COLO668 (cell line): ENCODE measurements around the gene TNFRSF11A.

ENCODE experiments used
- DNase-seq: peaks from one replicate; lab custom pipeline; 2025; ENCODE audit not compliant: unreplicated experiment; lab: John Stamatoyannopoulos, UW

TNFRSF11A gene

DNA sequence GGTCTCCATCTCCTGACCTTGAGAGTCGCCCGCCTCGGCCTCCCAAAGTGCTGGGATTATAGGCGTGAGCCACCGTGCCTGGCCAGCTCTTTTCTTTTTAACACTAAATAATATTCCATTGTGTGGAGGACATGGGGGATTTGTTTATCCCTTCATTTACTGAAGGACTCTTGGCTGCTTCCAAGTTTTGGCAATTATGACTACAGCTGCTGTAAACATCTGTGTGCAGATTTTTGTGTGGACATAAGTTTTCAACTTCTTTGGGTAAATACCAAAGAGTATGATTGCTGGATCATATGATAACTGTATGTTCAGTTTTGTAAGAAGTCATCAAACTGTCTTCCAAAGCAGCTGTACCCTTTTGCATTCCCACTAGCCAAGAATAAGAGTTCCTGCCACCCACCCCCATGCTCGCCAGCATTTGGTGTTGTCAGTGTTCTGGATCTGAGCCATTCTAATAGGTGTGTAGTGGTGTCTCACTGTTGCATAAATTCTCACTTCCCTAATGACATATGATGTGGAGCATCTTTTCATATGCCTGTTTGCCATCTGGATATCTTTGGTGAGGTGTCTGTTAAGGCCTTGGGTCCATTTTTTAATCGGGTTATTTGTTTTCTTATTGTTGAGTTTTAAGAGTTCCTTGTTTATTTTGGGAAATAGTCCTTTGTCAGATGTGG is 52.2 kb downstream of the TNFRSF11A start:
- no peak for DNase-seq

DNA sequence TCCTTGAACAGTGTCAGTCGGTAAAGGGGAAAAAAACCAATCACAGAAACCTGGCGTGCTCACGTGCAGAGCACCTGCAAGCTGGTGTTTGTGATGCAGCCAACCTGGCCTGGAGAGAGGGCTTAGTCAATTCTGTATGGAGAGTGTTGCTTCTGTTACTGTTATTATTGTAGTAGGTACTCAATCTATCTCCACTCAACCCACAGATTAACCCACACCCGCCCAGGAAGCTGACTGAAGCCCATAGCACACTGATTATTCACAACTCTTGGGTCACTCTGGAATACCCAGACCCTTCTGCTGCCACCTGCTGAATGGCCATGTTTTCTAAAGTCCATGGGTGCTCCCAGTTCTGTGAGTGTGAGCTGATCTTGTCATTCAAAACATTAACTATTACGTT is 53.9 kb downstream of the TNFRSF11A start:
- no peak for DNase-seq

DNA sequence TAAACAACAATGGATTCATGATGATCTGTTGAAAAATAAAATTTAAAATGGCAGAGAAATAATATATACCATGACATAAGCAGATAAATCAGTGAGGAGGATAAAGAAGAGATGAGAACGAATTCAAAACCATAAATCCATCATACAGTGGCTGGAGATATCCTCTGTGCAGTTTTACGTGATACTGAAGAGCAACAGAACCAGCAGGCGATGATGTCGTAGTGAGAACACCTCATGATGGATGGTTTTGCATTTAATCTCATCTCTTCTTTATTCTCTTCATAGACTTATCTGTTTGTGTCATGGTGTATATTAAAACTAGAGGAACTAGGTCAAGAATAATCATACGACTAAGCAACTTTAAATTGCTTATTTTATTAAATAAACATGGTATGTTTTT is 56.3 kb downstream of the TNFRSF11A start:
- DNase-seq: no peak

DNA sequence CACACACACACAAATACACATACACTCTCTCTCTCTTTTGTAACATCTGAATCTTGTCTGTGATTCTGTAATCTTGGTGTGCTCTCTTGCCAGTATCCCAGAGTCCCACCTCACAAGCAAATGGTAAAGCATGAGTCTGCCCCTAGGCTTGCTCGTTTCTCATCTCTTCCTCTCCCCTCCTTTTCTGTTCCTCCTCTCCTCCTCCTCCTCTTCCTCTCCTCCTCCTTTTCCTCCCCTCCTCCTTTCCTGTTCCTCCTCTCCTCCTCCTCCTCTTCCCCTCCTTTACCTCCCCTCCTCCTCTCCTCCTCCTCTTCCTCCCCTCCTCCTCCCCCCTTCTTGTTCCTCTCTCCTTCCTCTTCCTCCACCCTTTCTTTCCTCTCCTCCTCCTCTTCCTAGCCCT is 59.0 kb downstream of the TNFRSF11A start:
- no peak for DNase-seq

DNA sequence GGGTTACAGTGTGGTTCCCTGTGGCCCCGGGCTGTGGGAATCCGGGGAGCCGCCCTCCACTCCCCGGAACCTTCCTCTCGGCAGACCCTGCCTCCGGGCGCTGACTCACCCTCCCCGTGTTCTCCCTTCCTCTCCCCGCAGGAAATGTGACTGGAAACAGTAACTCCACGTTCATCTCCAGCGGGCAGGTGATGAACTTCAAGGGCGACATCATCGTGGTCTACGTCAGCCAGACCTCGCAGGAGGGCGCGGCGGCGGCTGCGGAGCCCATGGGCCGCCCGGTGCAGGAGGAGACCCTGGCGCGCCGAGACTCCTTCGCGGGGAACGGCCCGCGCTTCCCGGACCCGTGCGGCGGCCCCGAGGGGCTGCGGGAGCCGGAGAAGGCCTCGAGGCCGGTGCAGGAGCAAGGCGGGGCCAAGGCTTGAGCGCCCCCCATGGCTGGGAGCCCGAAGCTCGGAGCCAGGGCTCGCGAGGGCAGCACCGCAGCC is 59.5 kb downstream of the TNFRSF11A start:
- no peak for DNase-seq

DNA sequence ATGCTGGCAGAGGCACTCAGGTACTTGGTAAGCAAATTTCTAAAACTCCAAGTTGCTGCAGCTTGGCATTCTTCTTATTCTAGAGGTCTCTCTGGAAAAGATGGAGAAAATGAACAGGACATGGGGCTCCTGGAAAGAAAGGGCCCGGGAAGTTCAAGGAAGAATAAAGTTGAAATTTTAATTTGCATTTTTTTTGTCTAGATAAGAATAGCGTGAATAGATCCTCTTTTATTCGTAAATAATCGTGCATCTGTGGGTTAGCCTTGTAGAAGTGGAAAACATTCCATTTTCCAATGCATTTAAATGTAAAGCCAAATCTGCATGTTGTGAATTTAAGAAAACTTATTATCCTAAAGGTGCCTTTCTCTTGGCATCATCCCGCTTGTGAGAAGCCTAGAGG is 61.0 kb downstream of the TNFRSF11A start:
- no peak for DNase-seq

DNA sequence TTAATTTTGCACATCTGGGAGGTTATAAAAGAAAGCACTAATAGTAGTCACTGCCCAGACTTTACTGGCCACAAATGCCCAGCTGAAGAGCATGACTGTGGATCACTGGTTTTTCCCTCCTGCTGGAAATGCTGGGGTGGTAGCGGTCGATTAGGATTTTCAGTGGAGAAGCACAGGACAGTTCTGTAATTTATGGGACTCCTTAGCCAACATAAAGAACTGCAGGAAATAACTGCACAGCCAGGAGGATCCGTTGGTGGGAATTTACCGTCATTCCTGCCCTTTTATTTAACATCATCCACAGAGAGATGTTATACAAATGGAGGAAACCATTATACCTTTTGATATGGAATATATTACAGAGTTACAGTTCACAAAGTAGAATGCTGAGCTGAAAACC is 61.5 kb downstream of the TNFRSF11A start:
- DNase-seq: no peak

DNA sequence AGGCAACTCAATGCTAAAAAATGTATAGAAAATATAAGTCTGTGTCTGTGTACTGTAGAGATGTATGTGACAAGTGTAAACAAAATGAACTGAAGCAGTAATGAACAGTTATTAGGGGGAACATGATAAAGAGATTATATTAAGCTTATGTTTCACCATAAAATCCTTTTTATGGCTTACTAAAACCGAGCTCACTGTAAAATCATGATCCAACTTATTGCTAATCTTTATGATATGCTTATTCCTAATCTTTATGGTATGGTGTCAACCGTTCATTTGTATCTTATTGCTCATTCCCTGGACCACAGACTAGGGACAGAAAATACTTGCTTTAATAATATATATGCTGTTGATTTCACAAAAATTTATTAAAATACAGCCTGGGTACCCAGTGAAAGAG is 62.1 kb downstream of the TNFRSF11A start:
- DNase-seq: no peak

DNA sequence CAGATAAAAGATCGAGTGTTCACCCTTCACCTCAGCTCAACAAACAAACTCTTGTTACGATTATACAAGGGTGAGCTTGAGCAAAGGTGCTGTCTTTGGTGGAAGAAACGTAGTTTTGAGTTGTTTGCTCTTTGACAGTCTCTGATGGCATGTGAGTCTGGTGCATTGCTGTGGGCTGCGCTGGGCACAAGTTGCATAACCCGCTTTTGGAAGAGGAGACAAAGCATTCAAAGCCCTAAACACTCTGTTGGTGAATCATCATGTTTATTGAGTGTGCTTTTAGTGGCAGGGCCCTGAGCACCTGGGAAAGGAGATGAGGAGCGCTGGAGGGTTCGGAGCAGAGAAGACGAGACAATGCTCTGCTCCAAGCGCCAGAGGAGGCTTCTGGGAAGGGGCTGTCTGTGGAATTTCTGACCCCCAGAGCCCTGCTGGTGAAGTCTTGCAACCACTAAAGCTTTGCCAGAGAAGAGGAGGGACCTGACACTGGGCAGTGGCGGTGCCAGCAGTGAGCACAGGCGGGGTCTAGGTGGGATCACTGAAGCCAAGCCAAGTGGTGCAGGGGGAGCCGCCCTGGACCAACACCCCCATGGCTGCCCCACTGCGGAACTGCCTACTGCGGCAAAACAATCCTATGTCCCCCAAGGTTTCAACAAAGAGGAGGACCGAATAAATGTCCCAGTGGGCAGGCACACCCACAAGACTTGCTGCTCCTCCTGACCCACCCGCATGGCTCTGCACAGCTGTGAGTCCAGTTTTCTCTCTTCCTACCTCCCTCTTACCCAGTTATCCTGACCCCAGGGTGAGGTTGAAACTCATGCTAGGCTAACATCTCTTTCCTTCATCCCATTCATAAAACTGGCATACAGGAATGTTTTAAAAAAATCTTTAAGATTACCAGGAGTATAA is 64.0 kb downstream of the TNFRSF11A start:
- DNase-seq: no peak

DNA sequence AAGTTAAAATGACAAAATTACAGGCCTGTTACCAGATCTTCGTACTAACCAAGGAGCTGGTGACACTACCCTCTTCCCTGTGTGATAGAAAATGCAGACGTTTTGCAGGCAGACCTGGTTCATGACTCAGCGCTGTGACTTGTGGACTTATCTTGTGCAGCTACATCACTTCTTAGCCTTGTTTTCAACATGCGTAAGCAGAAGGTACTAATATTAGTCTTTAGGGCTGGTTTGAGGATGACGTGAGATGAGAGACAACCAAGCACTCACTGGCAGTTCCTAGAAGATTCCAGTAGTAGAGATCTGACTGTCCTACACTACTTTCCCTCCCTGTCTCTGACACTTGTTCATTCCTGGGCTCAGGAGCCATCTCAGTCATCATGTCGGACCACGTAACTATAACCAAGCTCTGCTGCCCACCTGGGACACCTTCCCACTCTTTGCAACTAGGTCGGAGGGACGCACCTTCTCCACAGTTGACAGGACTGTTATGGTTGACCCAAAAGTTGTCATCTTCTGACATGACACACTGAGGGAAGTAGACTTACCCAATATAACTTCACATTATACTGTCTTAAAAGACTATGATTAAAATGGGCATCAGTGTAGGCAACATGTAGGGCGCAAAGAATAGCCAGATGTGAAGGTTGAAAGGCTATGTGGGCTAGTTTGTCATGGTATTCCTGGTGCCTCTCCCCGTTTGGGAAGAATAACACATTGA is 64.8 kb downstream of the TNFRSF11A start:
- no peak for DNase-seq

DNA sequence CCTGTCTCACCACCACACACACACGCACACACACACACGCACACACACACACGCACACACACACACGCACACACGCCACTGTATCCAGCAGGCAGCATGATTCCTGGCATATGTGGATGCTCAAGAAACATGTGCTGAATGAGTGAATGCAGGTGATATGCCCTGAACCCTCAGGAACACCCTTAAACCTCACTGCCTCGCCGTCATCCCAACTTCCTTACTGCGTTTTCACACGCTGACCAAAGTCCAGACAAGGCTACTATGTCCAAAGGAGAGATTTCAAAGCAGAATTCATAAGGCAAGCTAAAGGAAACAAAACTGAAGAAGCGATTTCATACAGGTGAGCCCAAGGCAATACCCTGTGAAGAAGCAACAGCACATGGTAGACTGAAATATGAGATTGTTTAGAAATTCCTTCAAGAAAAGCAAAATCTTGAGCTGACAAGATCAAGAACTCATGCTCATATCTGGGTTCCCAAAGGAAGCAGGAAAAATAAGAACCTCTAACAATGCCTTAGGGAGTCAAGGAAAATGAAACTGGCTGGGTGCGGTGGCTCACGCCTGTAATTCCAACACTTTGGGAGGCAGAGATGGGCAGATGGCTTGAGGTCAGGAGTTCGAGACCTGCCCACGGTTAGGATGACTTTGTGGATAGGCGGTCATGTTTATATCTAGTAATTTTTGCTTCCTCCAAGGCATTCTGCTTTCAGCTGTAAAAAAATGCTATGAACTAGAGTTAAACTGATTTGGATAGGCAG is 69.1 kb downstream of the TNFRSF11A start:
- no peak for DNase-seq

DNA sequence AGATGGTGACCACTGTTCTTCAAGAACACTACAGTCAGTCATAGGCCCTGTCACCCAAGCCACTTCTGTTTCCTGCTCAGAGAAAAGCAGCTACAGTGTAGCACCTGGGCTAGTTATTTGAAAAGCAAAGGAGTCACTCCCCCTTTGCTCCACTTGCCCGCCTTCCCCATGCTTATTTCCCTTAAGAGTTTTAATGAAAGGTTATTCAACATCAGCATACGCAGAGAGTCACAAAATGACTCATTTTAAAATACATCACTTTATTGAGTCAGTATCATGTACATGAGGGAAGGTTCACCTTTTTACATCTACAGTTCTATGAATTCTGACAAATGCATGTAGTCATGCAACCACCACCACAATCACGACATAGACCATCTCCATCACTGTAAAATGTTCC is 71.3 kb downstream of the TNFRSF11A start:
- DNase-seq: no peak

DNA sequence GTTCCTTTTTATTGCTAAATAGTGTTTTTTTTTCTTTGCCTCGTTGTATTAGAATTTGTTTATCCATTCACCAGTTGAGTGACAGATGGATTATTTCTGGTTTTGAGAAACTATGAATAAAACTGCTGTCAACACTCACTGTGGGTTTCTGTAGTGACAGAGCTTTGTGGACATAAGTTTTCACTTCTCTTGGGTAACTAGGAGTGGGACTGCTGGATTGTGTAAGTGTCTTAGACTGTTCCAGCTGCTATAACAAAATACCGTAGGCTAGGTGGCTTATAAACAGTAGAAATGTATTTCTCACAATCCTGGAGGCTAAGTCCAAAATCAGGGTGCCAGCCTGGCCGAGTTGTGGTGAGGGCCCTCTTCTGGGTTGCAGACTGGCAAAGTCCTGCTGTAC is 71.9 kb downstream of the TNFRSF11A start:
- DNase-seq: no peak

DNA sequence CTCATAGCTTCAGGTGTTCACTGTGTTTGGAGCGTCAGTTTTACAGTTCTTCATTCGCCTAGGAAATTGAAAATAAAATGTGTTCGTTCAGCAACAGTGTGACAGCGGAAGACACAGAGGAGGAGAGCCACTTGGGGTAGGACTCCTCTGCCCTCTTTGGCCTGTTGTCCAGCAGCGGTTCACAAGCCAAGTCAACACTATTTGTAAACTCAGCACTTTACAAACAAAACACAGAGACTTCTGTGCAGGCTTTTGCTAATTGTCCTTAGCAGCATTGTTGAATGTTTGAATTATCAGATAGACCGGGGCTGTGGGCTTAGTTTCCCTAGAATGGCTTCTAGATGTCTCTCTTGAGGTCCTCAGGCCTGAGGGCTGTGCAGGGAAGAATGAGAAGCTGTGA is 73.2 kb downstream of the TNFRSF11A start:
- DNase-seq: no peak

DNA sequence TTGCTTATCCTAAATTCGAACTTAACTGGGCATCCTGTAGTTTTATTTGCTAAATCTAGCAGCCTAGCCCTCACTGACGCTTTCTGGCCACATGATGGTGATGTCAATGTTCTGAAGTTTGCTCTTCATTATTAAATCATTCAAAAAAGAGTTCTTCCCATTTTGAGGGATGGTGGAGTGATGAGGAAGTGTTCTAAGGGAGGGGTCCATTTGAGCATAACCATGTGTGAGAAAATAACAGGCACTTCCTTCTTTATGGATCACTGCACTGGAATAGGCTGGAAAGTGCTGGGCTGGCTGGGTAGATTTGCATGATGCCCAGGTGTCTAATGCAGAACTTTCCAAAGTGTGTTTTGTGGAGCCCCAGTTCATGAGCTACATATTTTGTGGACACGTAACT is 74.2 kb downstream of the TNFRSF11A start:
- peak; percentile 35 for DNase-seq

DNA sequence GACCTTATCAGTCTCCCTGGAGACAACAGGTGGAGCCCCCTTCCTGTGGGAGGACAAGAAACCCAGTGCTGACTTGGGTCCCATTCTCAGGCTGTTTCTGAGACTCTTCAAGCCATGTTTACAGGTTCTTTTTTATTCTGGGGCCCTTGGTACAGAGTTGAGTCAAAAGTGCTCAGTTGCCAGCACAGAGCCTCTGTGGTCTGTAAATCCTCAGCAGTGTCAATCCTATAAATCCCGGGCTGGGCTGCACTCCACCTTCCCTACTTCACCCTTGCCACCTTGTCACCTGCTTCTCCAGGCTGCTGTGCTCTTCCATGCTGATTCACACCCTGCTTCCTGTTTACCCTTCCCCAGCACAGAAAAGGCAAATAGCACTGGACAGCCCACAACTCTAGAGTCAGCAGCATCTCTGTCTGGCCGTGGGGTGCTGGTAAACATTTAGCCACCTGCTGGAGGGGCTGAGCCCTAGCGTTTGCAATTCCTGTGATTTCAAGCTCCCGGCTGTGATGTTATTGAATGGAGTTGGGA is 74.7 kb downstream of the TNFRSF11A start:
- DNase-seq: peak; percentile 88

DNA sequence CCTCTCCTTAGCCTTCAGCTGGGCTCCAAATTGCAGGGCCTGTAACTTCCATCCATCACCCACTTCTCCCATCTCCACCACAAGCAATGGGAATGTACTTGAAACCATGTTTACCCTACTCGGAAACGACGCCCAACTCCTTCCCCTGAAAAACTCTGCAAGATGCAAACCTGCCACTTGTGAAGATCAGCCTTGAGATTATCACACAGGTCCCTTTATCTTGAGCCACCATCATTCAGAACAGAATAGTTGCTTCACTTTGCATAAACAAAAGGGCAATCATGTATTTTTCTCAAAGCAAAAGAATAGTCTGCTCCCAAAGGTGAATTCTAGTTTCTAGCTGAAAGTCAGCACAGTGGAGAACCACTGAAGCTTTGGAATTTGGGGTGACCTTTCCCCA is 75.8 kb downstream of the TNFRSF11A start:
- no peak for DNase-seq

DNA sequence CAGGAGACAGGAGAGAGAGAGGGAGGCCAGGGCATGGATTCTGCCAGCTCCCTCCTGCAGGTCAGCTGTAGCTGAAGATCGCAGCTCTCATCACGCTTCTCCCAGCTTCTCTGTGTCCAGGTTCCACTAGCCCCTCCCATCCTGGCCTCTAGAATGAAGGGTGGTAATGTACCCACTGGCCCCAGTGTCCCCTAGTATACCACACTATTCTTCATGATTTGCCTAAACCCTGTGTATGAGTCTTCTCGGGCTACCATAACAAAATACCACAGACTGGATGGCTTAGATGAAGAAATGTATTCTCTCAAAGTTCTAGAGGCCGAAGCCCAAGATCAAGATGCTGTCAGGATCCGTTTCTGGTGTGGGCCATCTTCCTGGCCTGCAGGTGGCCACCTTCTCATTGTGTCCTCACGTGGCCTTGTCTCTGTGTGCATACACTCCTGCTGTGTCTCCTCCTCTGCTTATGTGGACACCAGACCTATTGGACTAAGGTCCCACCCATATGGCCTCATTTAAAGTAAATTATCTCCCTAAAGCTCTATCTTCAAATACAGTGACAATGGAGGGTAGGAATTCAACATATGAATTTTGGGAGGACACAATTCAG is 77.3 kb downstream of the TNFRSF11A start:
- no peak for DNase-seq

DNA sequence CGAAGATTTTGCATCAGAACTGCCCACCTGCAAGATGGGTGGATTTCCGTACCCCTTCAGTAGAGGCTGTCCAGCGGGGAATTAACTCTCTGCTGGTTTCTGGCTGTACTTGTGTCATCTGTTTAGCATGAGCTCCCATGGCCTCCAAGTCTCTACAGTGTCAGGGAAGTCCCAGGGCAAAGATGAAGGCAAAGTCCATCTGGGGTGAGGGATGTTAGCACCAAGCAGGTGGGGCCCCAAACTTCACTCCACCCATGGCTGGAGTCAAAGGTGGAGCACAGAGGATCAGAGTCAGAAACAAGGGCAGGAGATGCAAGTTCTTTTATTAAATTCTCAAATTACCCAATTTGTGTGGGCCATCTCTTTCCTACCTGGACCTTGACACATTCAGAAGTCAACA is 78.0 kb downstream of the TNFRSF11A start:
- DNase-seq: no peak

DNA sequence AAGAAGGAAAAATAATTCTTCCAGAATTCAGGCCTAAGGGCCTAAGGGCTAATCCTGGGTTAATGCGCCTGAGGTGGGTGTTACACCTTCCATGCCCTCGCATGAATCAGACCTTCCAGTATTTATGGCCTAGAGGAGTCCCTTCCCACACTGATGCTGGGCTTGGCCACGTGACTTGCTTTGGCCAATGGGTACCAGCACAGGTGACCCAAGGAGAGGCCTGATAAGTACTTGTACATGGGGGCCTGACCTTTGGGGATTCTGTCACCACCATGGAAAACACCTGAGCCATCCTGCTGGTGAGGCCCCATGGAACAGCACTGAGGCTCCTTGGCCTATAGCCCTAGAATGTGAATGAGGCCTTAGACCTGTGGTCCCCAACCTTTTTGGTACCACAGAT is 79.8 kb downstream of the TNFRSF11A start:
- no peak for DNase-seq
